A673 (cell line): ENCODE data around the gene MYOZ2. TPM values are rescaled to one million over a fixed set of nuclear protein-coding genes. Genes with fewer than 3 reads are reported as not detected.

ENCODE experiments used
- BruUV-seq: library from RNA; stranded (reverse); fragments of 400-500 nt; replicated peaks from 2 replicates; lab custom pipeline; 2021; lab: Mats Ljungman, UMichigan
- CTCF ChIA-PET: fragments of 300-600 bp; sonication (Branson Sonifier 250); formaldehyde crosslinking; loops from one replicate; lab custom pipeline; 2022; ENCODE audit warnings: antibody characterized with exemption; lab: Charles Lee
- POLR2A ChIA-PET: fragments of 300-600 bp; sonication (Branson Sonifier 250); formaldehyde crosslinking; loops from one replicate; lab custom pipeline; 2022; ENCODE audit warnings: antibody characterized with exemption; ENCODE audit not compliant: low non-redundant PET; lab: Charles Lee
- DNase-seq: peaks from one replicate; pipeline ENCODE4 v3.0.0-alpha.2; 2015; ENCODE audit warnings: low spot score
- H3K27ac ChIP-seq: fragments of 200-600 bp; sonication (generic); 2 replicates; pipeline ENCODE4 v1.5.1; 2016; ENCODE audit warnings: mixed run types, low read depth, mild to moderate bottlenecking, mixed read lengths, antibody characterized with exemption, low read length; ENCODE audit not compliant: poor library complexity, severe bottlenecking
- H3K27me3 ChIP-seq: fragments of 200-600 bp; sonication (generic); replicated peaks from 2 replicates; pipeline ENCODE4 v1.6.1; 2017; ENCODE audit warnings: mixed run types, low read depth, mild to moderate bottlenecking, mixed read lengths, antibody characterized with exemption, low read length; ENCODE audit not compliant: insufficient read depth, poor library complexity
- H3K36me3 ChIP-seq: fragments of 200-600 bp; sonication (generic); 2 replicates; pipeline ENCODE4 v1.6.1; 2016; ENCODE audit warnings: mixed run types, mild to moderate bottlenecking, mixed read lengths, antibody characterized with exemption, low read length; ENCODE audit not compliant: insufficient read depth, poor library complexity, severe bottlenecking
- H3K4me1 ChIP-seq: fragments of 200-600 bp; sonication (generic); 2 replicates; pipeline ENCODE4 v1.6.1; 2017; ENCODE audit warnings: mixed run types, mild to moderate bottlenecking, mixed read lengths, antibody characterized with exemption, low read length; ENCODE audit not compliant: insufficient read depth, poor library complexity, severe bottlenecking
- H3K4me3 ChIP-seq: fragments of 200-600 bp; sonication (generic); 2 replicates; pipeline ENCODE4 v1.5.1; 2016; ENCODE audit warnings: low read depth, mixed run types, mild to moderate bottlenecking, mixed read lengths, low read length; ENCODE audit not compliant: poor library complexity, severe bottlenecking
- H3K9me3 ChIP-seq: fragments of 200-600 bp; sonication (generic); 2 replicates; pipeline ENCODE4 v1.6.1; 2016; ENCODE audit warnings: mixed run types, low read depth, mild to moderate bottlenecking, mixed read lengths, antibody characterized with exemption, low read length; ENCODE audit not compliant: poor library complexity, severe bottlenecking
- CTCF ChIP-seq: fragments of 300-800, 200-600 bp; sonication (generic); conservative IDR thresholded peaks from 2 replicates; pipeline ENCODE4 v1.5.1; 2017; ENCODE audit warnings: low read depth, mild to moderate bottlenecking, antibody characterized with exemption, low read length, moderate library complexity, mixed read lengths
- EZH2 ChIP-seq: fragments of 200-600 bp; sonication (generic); IDR thresholded peaks from 2 replicates; pipeline ENCODE4 v1.6.1; 2017; ENCODE audit warnings: borderline replicate concordance, low read depth, mild to moderate bottlenecking, mixed read lengths, antibody characterized with exemption, low read length; ENCODE audit not compliant: poor library complexity, severe bottlenecking
- intact Hi-C: fragments of 100-400 bp; cut with micrococcal nuclease; formaldehyde crosslinking; loops from one replicate; pipeline ENCODE4 v1.10.0; 2022; ENCODE audit not compliant: unreplicated experiment
- total RNA-seq: library from RNA; stranded (reverse); gene quantifications from 2 replicates; pipeline ENCODE4 v1.2.3, GENCODE V29; 2021

Gene MYOZ2
- total RNA-seq, 1 experiment from 2014 or later, result not detected

GRCh38 chr4:119197772-119198212 is 62.2 kb downstream of the MYOZ2 start:
- Histone ChIP-seq H3K4me1 (no peaks in the 10 kb centered on the region), H3K27me3 (no peaks in the 10 kb centered on the region), H3K9me3 (no peaks in the 10 kb centered on the region), H3K4me3 (no peak overlapping the region), H3K36me3 (no peaks in the 10 kb centered on the region), H3K27ac (no peak overlapping the region)
- ChIA-PET POLR2A (no interaction called here), CTCF (no interaction called here)
- no peak for DNase-seq
- TF ChIP-seq CTCF (no peak), EZH2 (no peak)
- intact Hi-C loops, result no loop called here
- BruUV-seq, result no TSS peak

GRCh38 chr4:119204916-119205315 is 69.3 kb downstream of the MYOZ2 start:
- ChIA-PET POLR2A (no interaction called here), CTCF (no interaction called here)
- DNase-seq, result no peak
- no TSS peak for BruUV-seq
- H3K36me3 ChIP-seq, result no peaks in the 10 kb centered on the region
- intact Hi-C loops, result no loop called here
- H3K4me1 ChIP-seq, result peaks cover 7% of the 10 kb centered on the region
- H3K27ac ChIP-seq, result no peak overlapping the region
- TF ChIP-seq EZH2 (no peak), CTCF (no peak)
- no peaks in the 10 kb centered on the region for H3K27me3 ChIP-seq
- no peaks in the 10 kb centered on the region for H3K9me3 ChIP-seq
- no peak overlapping the region for H3K4me3 ChIP-seq

- no peak overlapping the region for H3K4me3 ChIP-seq
- H3K27me3 ChIP-seq, result no peaks in the 10 kb centered on the region
- H3K9me3 ChIP-seq, result no peaks in the 10 kb centered on the region
- H3K4me1 ChIP-seq, result peaks cover 7% of the 10 kb centered on the region
- TF ChIP-seq CTCF (no peak), EZH2 (no peak)
- no peaks in the 10 kb centered on the region for H3K36me3 ChIP-seq
- POLR2A ChIA-PET, result no interaction called here
- CTCF ChIA-PET, result no interaction called here
- intact Hi-C loops, result no loop called here
- no peak for DNase-seq
- H3K27ac ChIP-seq, result no peak overlapping the region
- no TSS peak for BruUV-seq
Observed at GRCh38 chr4:119205690-119206089, 70.1 kb downstream of the MYOZ2 start.
